ENCODE data around the gene SLC6A5.

Gene SLC6A5

DNA sequence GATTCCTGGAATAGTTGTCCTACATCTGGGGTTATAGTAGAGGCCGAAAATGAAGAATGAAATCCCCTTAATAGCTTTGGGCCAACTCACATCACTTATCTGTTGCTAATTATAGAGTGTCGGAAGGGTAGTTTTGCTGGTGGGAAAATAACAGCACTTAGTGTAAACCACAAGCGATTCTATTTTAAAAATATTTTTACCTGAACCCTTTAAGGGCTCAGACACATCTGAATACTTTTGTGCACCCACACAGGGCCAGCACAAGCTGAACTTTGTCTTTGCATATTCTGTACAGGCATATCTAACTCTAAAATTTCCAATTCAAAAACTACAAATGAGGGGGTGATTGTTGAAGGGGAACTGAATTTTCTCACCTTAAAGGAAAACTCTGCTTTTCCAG, 27.6 kb downstream of the SLC6A5 start:
- DNase-seq, result no peak

GRCh38 chr11:20627701-20628100, 28.3 kb downstream of the SLC6A5 start:
- DNase-seq, result no peak

DNA sequence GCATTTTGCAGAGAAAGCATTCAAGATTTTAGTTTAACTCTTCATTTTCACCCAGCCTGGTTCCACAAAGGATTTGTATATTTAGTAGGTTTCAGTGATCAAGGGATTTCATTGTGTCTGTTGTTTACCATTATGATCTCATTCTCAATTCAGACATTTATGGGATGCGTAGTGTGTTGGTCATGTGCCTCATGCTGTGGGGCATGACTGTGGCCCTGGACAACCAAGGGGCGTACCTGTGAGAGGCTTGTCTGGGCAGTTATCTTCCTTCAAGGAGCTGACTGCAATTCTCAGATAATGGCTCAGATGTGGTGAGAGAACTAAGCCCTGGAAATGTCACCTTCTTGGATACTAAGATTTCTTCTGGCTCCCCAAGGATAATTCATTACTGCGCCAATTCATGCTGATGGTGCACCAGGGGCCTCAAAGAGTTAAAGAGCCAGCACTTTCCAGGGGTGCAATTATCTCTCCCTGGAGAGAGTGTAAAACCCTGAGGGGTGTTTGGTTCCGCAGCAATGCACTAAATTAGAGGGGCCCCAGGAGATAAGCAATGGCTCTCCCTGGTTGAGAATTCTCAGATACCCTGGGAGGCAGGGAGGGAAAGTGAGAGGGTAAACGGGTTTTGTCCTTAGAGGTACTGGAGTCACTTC, 32.2 kb downstream of the SLC6A5 start:
- DNase-seq, result no peak

GRCh38 chr11:20632169-20632532, 32.7 kb downstream of the SLC6A5 start:
- DNase-seq, result no peak

DNA sequence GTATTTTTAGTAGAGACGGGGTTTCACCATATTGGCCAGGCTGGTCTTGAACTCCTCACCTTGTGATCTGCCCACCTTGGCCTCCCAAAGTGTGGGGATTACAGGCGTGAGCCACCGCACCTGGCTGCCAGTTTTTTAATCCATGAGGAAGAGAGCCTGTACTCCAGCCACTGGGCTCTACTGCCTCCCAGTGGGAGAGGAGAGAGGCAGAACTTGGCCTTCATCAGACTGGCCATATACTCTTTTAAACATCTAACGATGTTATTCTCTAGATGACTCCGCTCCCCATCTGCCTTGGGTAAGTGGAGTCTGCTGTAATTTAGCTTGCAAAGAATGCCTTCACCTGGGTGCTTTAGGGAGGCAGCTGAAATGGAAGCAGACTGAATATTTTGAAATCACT, 34.6 kb downstream of the SLC6A5 start:
- no peak for DNase-seq

- no peak for DNase-seq
Measured at GRCh38 chr11:20634781-20635180, 35.4 kb downstream of the SLC6A5 start.

DNA sequence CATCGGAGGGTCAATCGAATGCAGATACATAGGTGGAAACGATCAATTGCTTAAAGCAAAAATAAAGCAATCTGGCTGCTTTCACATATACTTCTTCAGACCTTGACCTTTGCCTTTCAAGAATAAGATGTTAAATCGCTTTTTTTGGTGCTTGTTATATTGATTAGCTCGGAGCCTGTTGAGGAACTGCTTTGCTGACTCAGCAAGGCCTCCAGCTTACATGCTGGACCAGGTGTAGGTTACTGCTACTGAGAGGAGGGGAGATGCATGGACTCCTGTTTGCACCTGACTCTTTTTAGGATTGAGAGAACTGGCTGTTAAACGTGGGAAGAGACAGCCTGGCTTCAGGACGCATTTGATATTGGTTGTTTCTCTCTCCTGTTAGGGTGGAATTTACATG, 38.7 kb downstream of the SLC6A5 start:
- DNase-seq, result no peak

GRCh38 chr11:20639688-20640087, 40.3 kb downstream of the SLC6A5 start:
- DNase-seq, result no peak

- DNase-seq, result no peak
Measured at GRCh38 chr11:20640401-20640800, 41.0 kb downstream of the SLC6A5 start.

DNA sequence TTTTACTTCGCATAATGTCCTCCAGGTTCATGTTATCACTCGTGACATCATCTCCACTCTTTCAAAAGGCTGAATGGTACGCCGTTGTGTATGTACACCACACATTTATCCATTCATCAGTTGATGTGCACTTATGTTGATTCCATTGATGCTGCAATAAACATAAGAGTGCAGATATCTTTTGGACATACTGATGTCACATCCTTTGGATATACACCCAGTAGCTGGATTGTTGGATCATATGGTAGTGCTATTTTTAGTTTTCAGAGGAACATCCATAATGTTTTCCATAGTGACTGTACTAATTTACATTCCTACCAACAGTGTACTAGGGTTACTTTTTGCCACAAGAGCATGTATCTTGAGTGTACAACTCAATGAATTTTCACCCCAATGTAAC, 45.0 kb downstream of the SLC6A5 start:
- DNase-seq, result no peak

- DNase-seq, result peak; percentile 34
Measured at GRCh38 chr11:20647976-20648565, 48.7 kb downstream of the SLC6A5 start.

- DNase-seq, result no peak
Measured at GRCh38 chr11:20652150-20652806, 52.9 kb downstream of the SLC6A5 start.

- no peak for DNase-seq
Measured at GRCh38 chr11:20654038-20654437, 54.6 kb downstream of the SLC6A5 start.

DNA sequence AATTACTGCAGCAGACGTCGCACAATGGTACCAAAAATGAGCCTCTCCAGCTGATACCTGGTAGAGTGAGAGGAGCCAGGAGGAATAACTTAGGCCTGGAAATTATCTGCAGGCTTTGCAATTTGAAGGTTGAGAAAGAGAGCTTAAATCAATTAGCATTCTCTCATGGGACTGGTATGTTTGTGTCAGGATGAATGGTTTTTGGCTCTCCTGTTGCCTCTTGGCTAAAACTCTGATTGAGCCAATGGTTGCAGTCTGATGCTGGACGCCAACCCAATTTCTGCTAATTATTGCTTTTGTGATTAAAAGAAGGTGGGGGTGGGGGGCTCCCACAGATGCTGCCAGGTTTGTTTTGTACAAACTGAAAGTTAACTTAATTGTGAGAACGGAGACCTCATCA, 57.5 kb downstream of the SLC6A5 start:
- no peak for DNase-seq

DNA sequence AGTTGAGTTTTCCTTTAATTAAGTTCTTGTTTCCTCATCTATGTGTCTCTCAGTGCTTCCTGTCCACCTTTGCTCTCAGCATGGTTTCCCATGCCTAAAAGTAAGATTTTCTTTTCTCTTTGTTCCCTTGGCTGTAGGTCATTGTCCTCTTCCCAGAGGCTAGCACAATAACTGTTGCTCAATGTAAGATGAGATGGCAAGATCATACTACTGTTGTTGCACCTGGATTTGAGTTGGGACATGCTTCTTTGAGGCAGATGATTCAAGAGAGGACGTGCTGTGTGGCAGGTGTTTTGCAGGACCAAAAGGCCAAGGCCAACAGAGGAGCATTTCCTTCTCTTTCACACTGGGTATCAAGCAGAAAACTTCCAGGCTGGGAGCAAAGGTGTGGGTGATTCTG, 58.7 kb downstream of the SLC6A5 start:
- no peak for DNase-seq

DNA sequence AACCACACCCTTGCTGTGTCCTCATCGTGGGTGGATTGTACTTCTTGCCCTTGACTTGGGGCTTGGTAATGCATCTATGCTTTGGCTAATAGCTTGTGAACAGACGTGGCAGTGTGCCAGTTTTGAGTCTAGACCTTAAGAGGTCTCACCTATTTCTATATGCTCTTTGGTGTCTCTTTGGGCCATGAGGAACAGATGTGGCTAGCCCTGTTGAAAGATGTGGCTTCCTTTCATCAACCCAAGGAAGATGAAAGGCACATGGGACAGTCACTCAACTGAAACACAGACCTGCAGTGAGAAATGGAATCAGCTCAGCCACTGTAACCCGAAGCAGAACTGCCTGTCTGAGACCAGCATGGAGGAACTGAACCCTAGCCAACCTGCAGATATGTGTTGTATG, 62.0 kb downstream of the SLC6A5 start:
- no peak for DNase-seq

DNA sequence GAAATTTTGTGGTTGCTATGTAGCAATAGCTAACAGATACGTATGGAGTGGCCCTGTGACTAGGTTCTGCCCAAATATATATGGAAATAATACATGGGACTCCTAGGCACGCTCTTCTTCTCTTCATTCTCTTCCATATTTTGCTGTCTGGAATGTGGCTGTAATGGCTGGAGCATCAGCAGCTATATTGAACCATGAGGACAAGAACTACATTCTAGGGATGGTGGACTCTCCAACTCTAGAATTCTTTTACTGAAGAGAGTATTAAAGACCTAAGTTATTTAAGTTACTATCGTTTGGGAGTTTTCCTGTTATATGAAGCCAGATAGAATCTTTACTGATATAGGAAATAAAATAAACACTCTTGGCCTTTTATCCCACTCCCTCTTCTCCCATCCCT, 62.4 kb downstream of the SLC6A5 start:
- no peak for DNase-seq

- DNase-seq, result no peak
Measured at GRCh38 chr11:20668131-20668809, 68.9 kb downstream of the SLC6A5 start.

DNA sequence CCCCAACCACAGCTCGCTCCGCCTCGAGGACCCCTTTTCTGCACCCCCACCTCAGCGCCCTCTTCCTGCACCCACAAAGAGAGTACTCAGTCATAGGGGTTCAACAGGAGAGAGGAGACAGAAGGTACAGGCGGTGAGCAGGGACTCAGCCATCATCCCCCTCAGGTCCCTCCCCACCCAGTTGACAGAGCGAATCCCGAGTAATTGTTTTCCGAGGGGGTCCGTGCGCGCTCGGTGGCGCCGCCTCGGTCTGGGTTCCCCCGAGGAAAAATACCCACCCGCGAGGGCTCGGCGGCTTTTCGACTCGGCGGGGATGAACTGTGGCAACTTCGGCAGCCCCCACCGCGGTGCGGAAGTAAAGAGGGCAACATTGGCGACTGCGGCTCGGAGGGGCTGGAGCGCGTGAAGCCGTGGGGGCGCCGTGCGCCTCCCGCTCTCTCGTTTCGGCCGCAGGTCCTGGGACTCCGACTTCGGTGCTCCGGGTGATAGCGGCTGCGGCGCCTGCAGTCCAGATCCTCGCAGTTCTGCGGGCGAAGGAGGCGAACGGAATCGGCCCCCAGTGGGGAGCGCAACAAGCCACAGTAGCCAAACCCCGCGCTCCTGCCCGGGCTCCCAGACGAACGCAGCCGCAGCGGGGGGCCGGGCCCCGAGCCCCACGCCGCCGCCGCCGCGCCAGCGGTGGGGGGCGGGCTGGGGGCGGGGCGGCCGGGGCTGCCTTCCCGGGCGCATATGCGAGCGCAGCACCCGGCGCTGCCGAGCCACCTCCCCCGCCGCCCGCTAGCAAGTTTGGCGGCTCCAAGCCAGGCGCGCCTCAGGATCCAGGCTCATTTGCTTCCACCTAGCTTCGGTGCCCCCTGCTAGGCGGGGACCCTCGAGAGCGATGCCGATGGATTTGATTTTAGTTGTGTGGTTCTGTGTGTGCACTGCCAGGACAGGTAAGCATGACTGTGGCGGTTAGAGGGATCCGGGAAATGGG, 69.7 kb downstream of the SLC6A5 start, which contains the start of gene NELL1:
Gene NELL1 (plus strand): TSS at position 743 of the 976 bp plus-strand sequence.
- DNase-seq, result no peak

GRCh38 chr11:20669820-20670684, 70.6 kb downstream of the SLC6A5 start:
- DNase-seq, result no peak

DNA sequence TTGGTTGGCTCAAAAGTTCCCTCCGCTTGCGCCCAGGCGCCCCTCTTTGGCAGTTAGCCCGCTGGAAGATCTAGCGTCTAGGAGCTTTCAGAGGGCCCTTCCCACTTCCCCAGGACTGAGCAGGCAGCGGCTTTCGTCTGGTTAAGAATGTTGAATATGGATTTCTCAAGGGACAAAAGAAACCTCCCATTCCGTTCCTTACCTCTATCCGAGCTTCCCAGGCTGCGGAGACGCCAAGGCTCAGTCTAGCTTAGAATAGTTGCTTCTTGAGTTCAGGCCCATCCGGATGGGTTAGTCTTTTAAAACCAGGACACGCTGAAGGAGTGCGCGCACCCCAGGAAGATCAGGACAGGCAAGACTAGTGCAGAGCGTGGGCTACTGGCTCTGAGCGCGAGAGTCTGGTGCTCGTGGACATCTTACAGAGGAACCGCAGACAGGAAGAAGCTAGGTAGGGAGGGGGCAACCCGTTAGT, 71.6 kb downstream of the SLC6A5 start:
- DNase-seq, result no peak

All from CD4-positive, alpha-beta T cell treated with Interleukin-21 for 1 hour (primary cell).